Measurements from ENCODE around the gene PADI4. TPM values are rescaled to one million over a fixed set of nuclear protein-coding genes. Genes with fewer than 3 reads are reported as not detected.

Gene PADI4
- total and polyA plus RNA-seq, 2 of the 4 experiments (the other 2 are of a cell fraction), result not detected

DNA sequence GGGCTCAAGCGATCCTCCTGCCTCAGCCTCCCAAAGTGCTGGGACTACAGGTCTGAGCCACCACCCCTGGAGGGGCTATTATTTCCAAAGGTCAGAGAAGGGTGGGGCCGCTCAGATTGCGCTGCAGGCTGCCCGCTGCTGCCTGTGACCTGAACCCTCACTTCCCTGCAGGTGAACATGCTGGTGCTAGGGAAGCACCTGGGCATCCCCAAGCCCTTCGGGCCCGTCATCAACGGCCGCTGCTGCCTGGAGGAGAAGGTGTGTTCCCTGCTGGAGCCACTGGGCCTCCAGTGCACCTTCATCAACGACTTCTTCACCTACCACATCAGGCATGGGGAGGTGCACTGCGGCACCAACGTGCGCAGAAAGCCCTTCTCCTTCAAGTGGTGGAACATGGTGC, 55.4 kb downstream of the PADI4 start:
- Histone ChIP-seq H2BK5ac (ENCODE audit: low read depth, low read length, poor library complexity, severe bottlenecking) (no peak overlapping the region), H4K91ac (ENCODE audit: insufficient read depth, low read depth, low read length) (no peak overlapping the region), H3K23ac (ENCODE audit: low read depth, low read length) (no peak overlapping the region), H2AFZ (replicated peaks; ENCODE audit: low read length, poor library complexity) (peak overlapping the region; percentile 23), H3K4me3 (ENCODE audit: insufficient read depth, low read depth, low read length) (no peak overlapping the region), H3K4me1 (ENCODE audit: control insufficient read depth, insufficient read depth, low read length) (no peaks in the 10 kb centered on the region), H3K18ac (ENCODE audit: low read depth, low read length) (no peak overlapping the region), H3K4me2 (ENCODE audit: low read depth, low read length) (no peak overlapping the region), H3K4ac (ENCODE audit: low read depth, low read length) (no peak overlapping the region), H3K9me3 (ENCODE audit: control insufficient read depth, insufficient read depth, low read length) (no peaks in the 10 kb centered on the region), H4K20me1 (ENCODE audit: insufficient read depth, low read length) (no peaks in the 10 kb centered on the region), H3K56ac (ENCODE audit: extremely low read depth, insufficient read depth, low read length) (no peak overlapping the region), H3K9ac (ENCODE audit: low read depth, low read length) (no peak overlapping the region), H2BK120ac (ENCODE audit: low read depth, low read length) (no peak overlapping the region), H3K79me1 (ENCODE audit: low read depth in 1 of 2, low read length in 2 of 2) (no peaks in the 10 kb centered on the region), H2BK20ac (ENCODE audit: low read depth, low read length) (no peak overlapping the region), H4K5ac (ENCODE audit: low read depth, low read length) (no peak overlapping the region), H2BK15ac (ENCODE audit: low read depth, low read length) (no peak overlapping the region), H2AK5ac (ENCODE audit: low read depth, low read length) (no peak overlapping the region), H2AK9ac (replicated peaks; ENCODE audit: low read depth, low read length, poor library complexity) (no peak overlapping the region), H3K36me3 (ENCODE audit: control insufficient read depth, insufficient read depth, low read length) (no peaks in the 10 kb centered on the region), H3K9me1 (ENCODE audit: insufficient read depth, low read length) (no peaks in the 10 kb centered on the region), H3K27ac (ENCODE audit: insufficient read depth, low read length) (no peak overlapping the region), H4K8ac (ENCODE audit: low read depth in 2 of 2, low read length in 2 of 2) (no peak overlapping the region), H3K14ac (replicated peaks; ENCODE audit: low read depth, low read length) (no peak overlapping the region), H3K27me3 (ENCODE audit: control insufficient read depth, insufficient read depth, low read length) (peaks cover 22% of the 10 kb centered on the region)
- DNase-seq (no peak), ATAC-seq (ENCODE audit: low read depth) (no peak)
- in situ Hi-C loops (cut with MboI; ENCODE audit: low sequenced_read_pairs), result no loop called here
- TF ChIP-seq, protein P1, sequence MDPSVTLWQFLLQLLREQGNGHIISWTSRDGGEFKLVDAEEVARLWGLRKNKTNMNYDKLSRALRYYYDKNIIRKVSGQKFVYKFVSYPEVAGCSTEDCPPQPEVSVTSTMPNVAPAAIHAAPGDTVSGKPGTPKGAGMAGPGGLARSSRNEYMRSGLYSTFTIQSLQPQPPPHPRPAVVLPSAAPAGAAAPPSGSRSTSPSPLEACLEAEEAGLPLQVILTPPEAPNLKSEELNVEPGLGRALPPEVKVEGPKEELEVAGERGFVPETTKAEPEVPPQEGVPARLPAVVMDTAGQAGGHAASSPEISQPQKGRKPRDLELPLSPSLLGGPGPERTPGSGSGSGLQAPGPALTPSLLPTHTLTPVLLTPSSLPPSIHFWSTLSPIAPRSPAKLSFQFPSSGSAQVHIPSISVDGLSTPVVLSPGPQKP (IDR thresholded peaks at IDR 0.05; ENCODE audit: borderline replicate concordance, low read depth, low read length), result no peak
- TF ChIP-seq RCOR1 (IDR thresholded peaks at IDR 0.05; ENCODE audit: insufficient replicate concordance, low read length) (no peak), POLR2A (IDR thresholded peaks at IDR 0.05; ENCODE audit: low read depth, low read length) (no peak), BHLHE40 (IDR thresholded peaks at IDR 0.05; ENCODE audit: low read depth, low read length) (no peak), MXI1 (IDR thresholded peaks at IDR 0.05; ENCODE audit: borderline replicate concordance, low read depth, low read length) (no peak), NFE2L2 (IDR thresholded peaks at IDR 0.05; ENCODE audit: low read depth, low read length) (no peak)
- intact Hi-C loops (cut with micrococcal nuclease), result no loop called here
- WGBS, 2 experiments (ENCODE audit: extremely low coverage in 2 of 2, insufficient read length in 1 of 2), result 74% methylated on average over 3 of the region's 12 CpGs; no CpG with 5 or more reads in 1 of the 2 experiments
- POLR2A ChIA-PET (ENCODE audit: unreplicated experiment), result no interaction called here
- no TSS peak for BruUV-seq (replicated peaks)
- CTCF ChIA-PET, result no interaction called here
- dilution Hi-C loops (cut with HindIII; ENCODE audit: low sequenced_read_pairs, unreplicated experiment), result no loop called here

All from IMR-90 (cell line).